Esophagus squamous epithelium (tissue), 5 donors: ENCODE results near the gene ZRANB3. TPM values are rescaled to one million over a fixed set of nuclear protein-coding genes. Genes with fewer than 3 reads are reported as not detected.
"Not testable (repeated sequence)": the region's sequence is repeated elsewhere in the genome, so short reads cannot be mapped to it uniquely, and the experiment has no call there.

Source experiments
- DNase-seq: peaks from one replicate; lab custom pipeline; 2025; lab: John Stamatoyannopoulos, UW
- H3K27ac ChIP-seq, 4 donors: fragments of 200-600 bp; sonication (generic); one replicate each; pipeline ENCODE4 v1.5.1; 2016 to 2019; ENCODE audit warnings: mild to moderate bottlenecking in 1 of 4
- H3K27me3 ChIP-seq, 4 donors: fragments of 200-600 bp; sonication (generic); 1 replicate in 3 of 4; 2 replicates in 1 of 4; pipeline versions ENCODE4 v1.5.1 to v1.6.0; 2017 to 2021; ENCODE audit warnings: antibody characterized with exemption in 1 of 4
- H3K36me3 ChIP-seq, 3 donors: fragments of 200-600 bp; sonication (generic); one replicate each; pipeline ENCODE4 v1.5.1; 2016 to 2019
- H3K4me1 ChIP-seq, 3 donors: fragments of 200-600 bp; sonication (generic); one replicate each; pipeline ENCODE4 v1.5.1; 2017 to 2019
- H3K4me3 ChIP-seq, 4 donors: fragments of 200-600 bp; sonication (generic); 1 replicate in 3 of 4; 2 replicates in 1 of 4; pipeline ENCODE4 v1.5.1; 2016 to 2019; ENCODE audit warnings: mild to moderate bottlenecking in 2 of 4, moderate library complexity in 1 of 4
- H3K9me3 ChIP-seq, 3 donors: fragments of 200-600 bp; sonication (generic); one replicate each; pipeline ENCODE4 v1.5.1; 2016 to 2019
- POLR2A ChIP-seq, 4 donors: fragments of 450-650 bp; IDR thresholded peaks; one replicate each; pipeline ENCODE4 v1.6.1; 2017; ENCODE audit warnings: antibody characterized with exemption in 4 of 4, mild to moderate bottlenecking in 4 of 4, moderate library complexity in 3 of 4
- WGBS, 2 donors: methylation state at CpG; one replicate each; pipeline ENCODE4 v1.1.5; 2018; 5-methylcytosine and 5-hydroxymethylcytosine counted together
- intact Hi-C: fragments of 100-400 bp; cut with DNase I; formaldehyde crosslinking; loops from one replicate; pipeline ENCODE4 v1.15.0; 2022
- total RNA-seq, 4 donors: library from RNA; depleted of rRNA; stranded (reverse); fragments of >200 nt; gene quantifications; one replicate each; pipeline ENCODE4 v1.1.0, GENCODE V29; 2016
- TF ChIP-seq, protein P1 (sequence below), 6 experiments: fragments of 450-650 bp in 4 of 6; fragments of 200-600 bp in 2 of 6; sonication (generic) in 2 of 6; IDR thresholded peaks; one replicate each; pipeline ENCODE4 v1.5.1; 2016 to 2019; ENCODE audit warnings: antibody characterized with exemption in 6 of 6, mild to moderate bottlenecking in 4 of 6, moderate library complexity in 4 of 6
- donor health status: DM: yes; HTN: yes; CAD: no.

ZRANB3 gene
- total RNA-seq, 4 donors from 2014 or later: 0.61 to 4.5 (median 3.5) TPM

GRCh38 chr2:135125940-135126339 lies 405.1 kb downstream of the ZRANB3 start:
- Histone ChIP-seq H3K4me1 (no peaks in the 10 kb centered on the region), H3K9me3 (no peaks in the 10 kb centered on the region), H3K27ac (no peak overlapping the region), H3K4me3 (no peak overlapping the region), H3K36me3 (peaks cover 0 to 87% (median 3%) of the 10 kb centered on the region in 3 donors), H3K27me3 (no peaks in the 10 kb centered on the region)
- WGBS, 2 donors: 94 to 98% methylated on average over 2 of the region's 2 CpGs
- intact Hi-C loops: no loop called here
- TF ChIP-seq, protein P1, sequence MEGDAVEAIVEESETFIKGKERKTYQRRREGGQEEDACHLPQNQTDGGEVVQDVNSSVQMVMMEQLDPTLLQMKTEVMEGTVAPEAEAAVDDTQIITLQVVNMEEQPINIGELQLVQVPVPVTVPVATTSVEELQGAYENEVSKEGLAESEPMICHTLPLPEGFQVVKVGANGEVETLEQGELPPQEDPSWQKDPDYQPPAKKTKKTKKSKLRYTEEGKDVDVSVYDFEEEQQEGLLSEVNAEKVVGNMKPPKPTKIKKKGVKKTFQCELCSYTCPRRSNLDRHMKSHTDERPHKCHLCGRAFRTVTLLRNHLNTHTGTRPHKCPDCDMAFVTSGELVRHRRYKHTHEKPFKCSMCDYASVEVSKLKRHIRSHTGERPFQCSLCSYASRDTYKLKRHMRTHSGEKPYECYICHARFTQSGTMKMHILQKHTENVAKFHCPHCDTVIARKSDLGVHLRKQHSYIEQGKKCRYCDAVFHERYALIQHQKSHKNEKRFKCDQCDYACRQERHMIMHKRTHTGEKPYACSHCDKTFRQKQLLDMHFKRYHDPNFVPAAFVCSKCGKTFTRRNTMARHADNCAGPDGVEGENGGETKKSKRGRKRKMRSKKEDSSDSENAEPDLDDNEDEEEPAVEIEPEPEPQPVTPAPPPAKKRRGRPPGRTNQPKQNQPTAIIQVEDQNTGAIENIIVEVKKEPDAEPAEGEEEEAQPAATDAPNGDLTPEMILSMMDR (IDR thresholded peaks at IDR 0.05): no peak
- no peak for TF ChIP-seq POLR2A (IDR thresholded peaks at IDR 0.05)
- no peak for DNase-seq

GRCh38 chr2:135124924-135125886 lies 405.8 kb downstream of the ZRANB3 start:
- TF ChIP-seq POLR2A (IDR thresholded peaks at IDR 0.05): no peak
- TF ChIP-seq, protein P1 (IDR thresholded peaks at IDR 0.05): no peak
- 91 to 97% methylated on average over 1 of the region's 1 CpG for WGBS, 2 donors
- no peak overlapping the region for H3K4me3 ChIP-seq
- no peak overlapping the region for H3K27ac ChIP-seq
- H3K36me3 ChIP-seq: peaks cover 0 to 84% (median 0%) of the 10 kb centered on the region in 3 donors
- H3K27me3 ChIP-seq: no peaks in the 10 kb centered on the region
- no peaks in the 10 kb centered on the region for H3K9me3 ChIP-seq
- DNase-seq: no peak
- no peaks in the 10 kb centered on the region for H3K4me1 ChIP-seq
- intact Hi-C loops: no loop called here

- H3K27me3 ChIP-seq, DNase-seq, H3K9me3 ChIP-seq, intact Hi-C loops, H3K4me3 ChIP-seq, H3K4me1 ChIP-seq, H3K27ac ChIP-seq: not testable (repeated sequence)
- 83 to 84% methylated on average over 6 of the region's 6 CpGs for WGBS, 2 donors
- H3K36me3 ChIP-seq: peaks cover 0 to 75% (median 0%) of the 10 kb centered on the region in 3 donors
These were observed 409.4 kb downstream of the ZRANB3 start for GRCh38 chr2:135121658-135122039.

- WGBS, 2 donors: 90 to 96% methylated on average over 2 of the region's 2 CpGs
- H3K4me3 ChIP-seq: no peak overlapping the region
These were observed 409.9 kb downstream of the ZRANB3 start for GRCh38 chr2:135121016-135121657.

DNA sequence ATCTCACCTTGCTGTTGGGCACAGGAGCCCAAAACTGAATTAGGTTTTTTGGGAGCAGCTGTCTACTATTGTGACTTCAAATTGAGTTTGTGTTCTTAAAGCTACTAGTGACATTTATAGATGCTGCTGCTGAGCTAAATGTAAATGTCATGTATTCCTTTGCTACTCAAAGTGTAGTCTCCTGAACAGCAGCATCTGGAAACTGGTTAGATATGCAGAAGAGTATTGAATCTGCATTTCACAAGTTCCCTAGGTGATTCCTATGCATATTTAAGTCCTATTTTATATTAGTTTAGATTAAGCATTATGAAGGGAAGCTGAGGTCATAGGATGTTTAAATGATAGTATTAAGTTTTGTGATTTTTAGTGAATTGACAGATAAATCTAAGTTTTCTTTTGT lies 411.4 kb downstream of the ZRANB3 start:
- DNase-seq: no peak
- Histone ChIP-seq H3K9me3 (no peaks in the 10 kb centered on the region), H3K4me1 (no peaks in the 10 kb centered on the region), H3K4me3 (no peak overlapping the region), H3K27me3 (no peaks in the 10 kb centered on the region), H3K36me3 (peaks cover 0 to 71% (median 0%) of the 10 kb centered on the region in 3 donors), H3K27ac (no peak overlapping the region)
- intact Hi-C loops: no loop called here
- TF ChIP-seq, protein P1 (IDR thresholded peaks at IDR 0.05): no peak

More at GRCh38 chr2:135121016-135121657, 409.9 kb downstream of the ZRANB3 start:
- Histone ChIP-seq H3K9me3 (no peaks in the 10 kb centered on the region), H3K36me3 (peaks cover 0 to 73% (median 0%) of the 10 kb centered on the region in 3 donors), H3K4me1 (no peaks in the 10 kb centered on the region), H3K27ac (no peak overlapping the region), H3K27me3 (no peaks in the 10 kb centered on the region)
- no peak for DNase-seq
- intact Hi-C loops: no loop called here
- TF ChIP-seq, protein P1 (IDR thresholded peaks at IDR 0.05): no peak
- TF ChIP-seq POLR2A (IDR thresholded peaks at IDR 0.05): no peak
